GM12873 (cell line): Measurements from ENCODE around the gene IGLL5.

Experiments
- TF ChIP-seq, protein P1 (sequence below): IDR thresholded peaks from 2 replicates; pipeline ENCODE4 v1.5.1; 2012; ENCODE audit warnings: low read depth, mild to moderate bottlenecking, moderate library complexity, low read length, control low read depth; ENCODE audit not compliant: insufficient read depth; ENCODE audit errors: missing control alignments

Gene IGLL5

DNA sequence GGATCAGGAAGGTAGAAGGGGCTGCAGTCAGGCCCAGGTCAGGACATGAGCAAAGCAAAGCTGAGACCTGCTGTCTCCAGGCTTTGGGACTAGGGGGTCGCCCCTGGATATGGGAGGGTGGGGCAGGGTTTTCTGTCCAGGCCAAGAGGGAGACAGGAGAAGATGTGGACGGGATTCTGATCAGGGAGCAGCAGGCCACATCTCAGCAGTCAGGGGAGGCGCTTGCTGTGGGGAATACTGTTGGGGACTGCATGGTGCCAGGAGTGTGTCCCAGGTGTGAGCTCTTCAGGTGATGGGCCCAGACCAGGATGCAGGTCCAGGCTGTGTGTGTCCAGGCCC, 29.3 kb downstream of the IGLL5 start:
- TF ChIP-seq, protein P1, sequence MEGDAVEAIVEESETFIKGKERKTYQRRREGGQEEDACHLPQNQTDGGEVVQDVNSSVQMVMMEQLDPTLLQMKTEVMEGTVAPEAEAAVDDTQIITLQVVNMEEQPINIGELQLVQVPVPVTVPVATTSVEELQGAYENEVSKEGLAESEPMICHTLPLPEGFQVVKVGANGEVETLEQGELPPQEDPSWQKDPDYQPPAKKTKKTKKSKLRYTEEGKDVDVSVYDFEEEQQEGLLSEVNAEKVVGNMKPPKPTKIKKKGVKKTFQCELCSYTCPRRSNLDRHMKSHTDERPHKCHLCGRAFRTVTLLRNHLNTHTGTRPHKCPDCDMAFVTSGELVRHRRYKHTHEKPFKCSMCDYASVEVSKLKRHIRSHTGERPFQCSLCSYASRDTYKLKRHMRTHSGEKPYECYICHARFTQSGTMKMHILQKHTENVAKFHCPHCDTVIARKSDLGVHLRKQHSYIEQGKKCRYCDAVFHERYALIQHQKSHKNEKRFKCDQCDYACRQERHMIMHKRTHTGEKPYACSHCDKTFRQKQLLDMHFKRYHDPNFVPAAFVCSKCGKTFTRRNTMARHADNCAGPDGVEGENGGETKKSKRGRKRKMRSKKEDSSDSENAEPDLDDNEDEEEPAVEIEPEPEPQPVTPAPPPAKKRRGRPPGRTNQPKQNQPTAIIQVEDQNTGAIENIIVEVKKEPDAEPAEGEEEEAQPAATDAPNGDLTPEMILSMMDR, result no peak

DNA sequence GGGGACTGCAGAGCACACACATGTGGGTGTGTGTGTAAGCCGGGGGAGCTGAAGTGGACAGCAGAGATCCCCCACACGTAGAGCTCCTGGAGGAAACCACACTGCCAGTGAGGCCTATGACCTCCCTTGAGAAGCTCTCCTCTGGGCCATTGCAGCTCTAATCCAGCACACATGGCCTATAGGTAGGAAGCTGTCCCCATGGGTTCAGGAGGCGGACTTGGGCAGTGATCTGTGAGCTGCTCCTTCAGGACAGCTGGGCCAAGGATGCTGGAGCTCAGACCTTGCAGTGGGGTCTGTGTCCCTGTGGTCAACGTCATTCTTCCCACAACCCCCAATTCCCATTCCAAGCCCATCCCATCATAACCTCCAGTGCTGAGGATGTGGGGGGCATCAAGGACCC, 29.8 kb downstream of the IGLL5 start:
- TF ChIP-seq, protein P1, result no peak

DNA sequence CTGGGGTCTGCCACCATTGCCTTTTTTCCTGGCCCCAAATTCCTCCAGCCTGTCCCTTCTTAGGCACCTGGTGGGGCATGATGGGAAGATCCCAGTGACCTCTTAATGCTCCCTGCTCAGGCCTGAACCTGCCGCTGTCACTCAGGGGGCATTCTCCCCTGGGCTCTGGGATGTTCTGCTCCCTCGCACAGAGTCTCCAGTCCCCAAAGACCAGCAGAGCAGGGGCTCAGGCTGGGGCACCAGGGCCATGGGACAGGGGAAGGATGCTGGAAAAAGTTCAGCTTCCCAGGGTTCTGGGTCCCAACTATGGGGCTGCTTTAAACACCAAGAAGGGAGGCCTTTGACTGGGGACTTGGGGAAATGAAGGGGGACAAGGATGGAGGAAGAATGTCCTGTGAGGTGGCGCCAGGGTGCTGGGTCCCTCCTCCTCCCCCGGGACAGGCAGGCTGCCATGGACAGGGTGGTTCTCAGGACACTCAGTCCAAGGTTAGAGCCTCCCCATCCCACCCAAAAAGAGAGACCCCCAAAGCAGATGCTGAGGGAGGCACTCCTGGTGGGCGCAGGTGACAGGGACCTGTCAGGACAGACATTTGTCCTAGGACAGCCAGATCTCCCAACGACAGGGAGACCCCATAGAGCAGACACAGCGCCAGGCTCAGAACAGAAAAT, 30.8 kb downstream of the IGLL5 start:
- TF ChIP-seq, protein P1, result no peak

DNA sequence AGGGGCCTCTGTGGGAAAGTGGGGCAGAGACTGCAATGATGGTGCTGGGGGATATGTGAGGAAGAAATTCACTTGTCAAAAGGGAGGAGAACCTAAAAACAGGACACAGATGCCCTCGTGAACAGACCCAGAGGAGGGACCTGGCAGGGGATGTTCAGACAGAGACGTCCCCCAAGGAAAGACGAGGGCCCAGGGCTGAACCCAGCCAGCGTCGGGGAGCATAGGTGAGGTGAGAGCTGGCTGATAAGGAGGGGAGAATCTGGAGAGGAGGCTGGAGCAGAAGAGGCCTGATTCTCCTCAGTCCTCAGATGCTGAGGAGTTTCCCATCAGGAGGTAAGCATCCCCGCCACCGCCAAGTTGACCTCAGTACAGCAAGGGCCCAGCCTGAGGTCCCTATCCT, 31.4 kb downstream of the IGLL5 start:
- TF ChIP-seq, protein P1, result no peak

DNA sequence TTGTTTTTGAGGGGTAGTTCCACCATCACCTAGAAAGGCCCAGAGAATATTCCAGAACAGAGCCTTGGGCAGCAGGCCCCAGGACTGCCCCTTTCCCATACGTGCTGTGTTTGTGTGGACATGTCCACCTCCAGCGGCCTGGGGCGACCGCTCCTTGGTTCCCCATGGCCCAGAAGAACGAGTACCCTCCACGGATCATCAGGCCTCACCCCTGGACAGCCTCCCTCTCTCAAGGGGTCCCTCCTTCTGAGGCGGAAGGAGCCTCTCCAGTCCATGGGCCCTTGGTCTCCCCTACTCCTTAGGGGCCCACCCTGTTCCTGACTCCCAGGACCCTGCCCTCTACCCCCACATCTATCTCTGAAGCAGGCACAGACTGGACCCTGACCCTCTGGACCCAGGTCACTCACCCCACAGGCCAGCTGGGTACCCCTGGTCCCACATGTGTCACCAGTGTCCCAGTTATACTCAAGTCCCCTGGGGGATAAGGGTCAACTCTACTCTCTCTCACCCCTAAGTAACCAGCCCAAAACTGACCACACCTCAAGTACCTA, 32.6 kb downstream of the IGLL5 start:
- TF ChIP-seq, protein P1, result no peak

DNA sequence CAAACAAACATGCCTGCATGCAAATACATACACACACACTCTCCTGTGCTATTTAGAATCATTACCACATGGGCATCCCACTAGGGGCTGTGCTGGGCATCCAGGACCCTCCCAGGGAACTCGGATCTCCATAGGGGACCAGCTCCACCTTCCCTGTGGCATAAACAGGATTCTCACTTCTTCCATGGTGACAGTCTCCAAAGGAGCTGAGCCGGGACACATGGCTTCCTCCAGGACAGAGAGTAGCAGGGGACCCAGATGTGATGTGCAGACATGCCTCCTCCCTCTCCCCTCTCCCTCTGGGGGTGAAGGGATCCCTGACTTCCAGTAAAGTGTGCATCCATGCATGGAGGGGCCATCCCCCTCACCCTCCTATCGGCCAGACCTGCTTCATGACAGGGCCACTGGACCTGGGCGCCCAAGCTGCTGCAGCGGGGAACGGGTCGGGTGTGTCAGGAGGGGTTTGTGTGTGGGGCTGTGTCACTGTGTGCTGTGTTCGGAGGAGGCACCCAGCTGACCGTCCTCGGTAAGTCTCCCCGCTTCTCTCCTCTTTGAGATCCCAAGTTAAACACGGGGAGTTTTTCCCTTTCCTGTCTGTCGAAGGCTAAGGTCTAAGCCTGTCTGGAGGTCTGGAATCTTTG, 33.4 kb downstream of the IGLL5 start:
- TF ChIP-seq, protein P1, result no peak

DNA sequence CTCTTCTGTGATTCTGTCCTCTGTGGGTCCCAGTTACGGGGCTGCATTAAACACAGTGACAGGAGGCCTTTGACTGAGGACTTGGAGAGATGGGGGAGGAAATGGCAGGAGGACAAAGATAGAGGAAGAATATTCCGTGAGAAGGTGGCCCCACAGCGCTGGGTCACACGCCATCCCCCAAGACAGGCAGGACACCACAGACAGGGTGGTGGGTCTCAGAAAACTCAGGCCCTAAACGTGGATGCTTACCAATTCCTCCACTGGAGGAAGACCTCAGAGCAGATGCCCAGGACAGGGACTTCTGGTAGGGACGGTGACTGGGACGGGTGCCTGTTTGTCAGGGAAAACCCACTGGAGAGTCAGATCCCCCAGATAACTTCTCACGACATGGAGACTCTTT, 34.0 kb downstream of the IGLL5 start:
- TF ChIP-seq, protein P1, result no peak
